GM10248 (cell line): ENCODE measurements around the gene C18orf32.

Source experiments
- CTCF ChIA-PET: fragments of 300-600 bp; sonication (Branson Sonifier 250); formaldehyde crosslinking; extraction: SDS; loops from one replicate; lab custom pipeline; 2021; ENCODE audit warnings: antibody characterized with exemption; lab: Yijun Ruan, JAX
- POLR2A ChIA-PET: fragments of 350-650 bp; sonication (Branson Sonifier 250); formaldehyde crosslinking; extraction: SDS; loops from one replicate; lab custom pipeline; 2020; ENCODE audit warnings: antibody characterized with exemption; lab: Yijun Ruan, JAX
- DNase-seq: peaks from one replicate; pipeline ENCODE4 v3.0.0; 2012; ENCODE audit errors: extremely low spot score
- CTCF ChIP-seq: IDR thresholded peaks from 2 replicates; pipeline ENCODE4 v1.5.1; 2012; ENCODE audit warnings: mild to moderate bottlenecking, low read depth; ENCODE audit errors: extremely low read depth, missing control alignments, control extremely low read depth

Gene C18orf32

GRCh38 chr18:49491857-49492693, 5.0 kb upstream of the C18orf32 start, which contains the start of gene RPL17:
RPL17 (minus strand) TSS chr18:49492465.
- ChIA-PET POLR2A (no interaction called here), CTCF (no interaction called here)

GRCh38 chr18:49491534-49491856, 4.5 kb upstream of the C18orf32 start:
- DNase-seq, result no peak
- TF ChIP-seq CTCF, result no peak
- CTCF ChIA-PET, result no interaction called here
- POLR2A ChIA-PET, result no interaction called here

More at GRCh38 chr18:49491857-49492693, 5.0 kb upstream of the C18orf32 start, which contains the start of gene RPL17:
- DNase-seq, result peak; percentile 93
- no peak for TF ChIP-seq CTCF

DNA sequence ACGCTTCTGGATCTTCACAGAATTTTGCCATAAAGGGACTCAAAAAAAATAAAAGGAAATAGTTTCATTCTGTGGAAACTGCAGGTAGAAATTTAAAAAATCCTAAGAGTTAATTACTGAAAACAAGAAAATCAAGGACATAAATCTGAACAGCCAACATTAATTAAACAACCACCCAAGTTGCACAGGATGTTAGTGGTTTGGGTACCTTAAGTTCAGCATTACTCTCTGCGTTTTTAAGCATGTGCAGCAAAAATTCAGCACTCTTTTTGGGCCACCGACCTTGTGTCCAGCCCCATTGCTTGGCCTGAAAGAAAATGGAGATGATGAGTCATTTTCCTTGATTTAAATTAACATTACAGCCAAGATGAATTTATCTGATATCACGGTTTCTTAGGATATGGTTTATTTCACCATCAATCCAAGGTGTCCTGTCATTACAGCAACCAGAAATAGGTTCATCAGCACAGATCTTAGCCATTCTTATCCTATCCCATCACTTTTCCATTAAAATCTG, 3.3 kb upstream of the C18orf32 start:
- DNase-seq, result no peak
- TF ChIP-seq CTCF, result no peak
- ChIA-PET POLR2A (no interaction called here), CTCF (interaction anchor here (1.2 kb wide), 1 partner anchor 20 kb away, joined by 3 read pairs; no protein-coding TSS in a partner anchor)

DNA sequence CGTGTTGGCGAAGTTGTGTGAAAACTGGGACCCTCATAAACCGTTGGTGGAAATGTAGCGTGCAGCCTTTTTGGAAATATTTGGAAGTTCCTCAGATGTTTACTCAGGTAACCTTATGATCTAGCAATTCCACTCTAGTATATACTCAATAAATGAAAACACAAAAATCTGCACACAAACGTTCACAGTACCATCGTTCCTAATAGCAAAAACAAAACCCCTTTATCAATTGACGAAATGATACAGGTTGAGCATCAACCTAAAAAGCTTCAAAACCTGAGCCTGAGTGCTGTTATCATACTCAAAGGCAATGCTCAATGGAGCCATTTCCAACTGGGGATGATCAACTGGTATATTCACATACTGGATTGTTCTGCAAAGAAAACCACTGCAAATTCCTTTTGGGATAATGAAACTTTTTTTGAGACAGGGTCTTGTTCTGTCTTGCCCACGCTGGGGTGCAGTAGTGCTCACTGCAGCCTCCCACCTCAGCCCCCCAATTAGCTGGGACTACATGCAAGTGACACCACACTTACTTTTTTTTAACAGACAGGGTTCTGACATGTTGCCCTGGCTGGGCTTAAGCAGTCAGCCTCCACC, 777 bp upstream of the C18orf32 start:
- CTCF ChIA-PET, result interaction anchor here (1.0 to 1.8 kb wide), 3 partner anchors 10 to 780 kb away, joined by 3 to 9 read pairs (median 4); no protein-coding TSS in a partner anchor
- DNase-seq, result no peak
- POLR2A ChIA-PET, result interaction anchor here (0.6 to 2.7 kb wide), 5 partner anchors 11 to 535 kb away, joined by 3 to 16 read pairs (median 5); partner anchors contain the start of gene DYM
- TF ChIP-seq CTCF, result no peak

DNA sequence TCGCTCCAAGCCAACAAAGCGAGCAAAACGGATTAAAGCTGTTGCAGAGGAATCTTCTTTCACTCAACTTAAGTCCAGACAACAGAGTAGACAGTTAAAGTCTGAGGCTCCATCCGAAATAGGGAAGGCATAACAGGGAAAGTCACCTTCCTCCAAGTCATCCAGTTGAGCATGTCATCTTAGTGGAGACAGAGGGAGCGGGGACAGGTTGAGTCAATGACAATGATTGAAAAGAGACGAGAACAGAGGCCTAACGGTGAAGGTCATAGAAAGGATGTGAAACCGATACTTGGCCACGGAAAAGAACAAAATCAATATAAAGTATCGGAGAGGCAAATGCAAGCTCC, 455 bp downstream of the C18orf32 start:
- ChIA-PET POLR2A (interaction anchor here (0.5 to 2.7 kb wide), 6 partner anchors 9 to 792 kb away, joined by 3 to 16 read pairs (median 6); partner anchors contain the start of gene DYM), CTCF (interaction anchor here (1.0 to 1.8 kb wide), 5 partner anchors 8 to 782 kb away, joined by 3 to 9 read pairs (median 4); no protein-coding TSS in a partner anchor)
- DNase-seq, result no peak
- no peak for TF ChIP-seq CTCF

DNA sequence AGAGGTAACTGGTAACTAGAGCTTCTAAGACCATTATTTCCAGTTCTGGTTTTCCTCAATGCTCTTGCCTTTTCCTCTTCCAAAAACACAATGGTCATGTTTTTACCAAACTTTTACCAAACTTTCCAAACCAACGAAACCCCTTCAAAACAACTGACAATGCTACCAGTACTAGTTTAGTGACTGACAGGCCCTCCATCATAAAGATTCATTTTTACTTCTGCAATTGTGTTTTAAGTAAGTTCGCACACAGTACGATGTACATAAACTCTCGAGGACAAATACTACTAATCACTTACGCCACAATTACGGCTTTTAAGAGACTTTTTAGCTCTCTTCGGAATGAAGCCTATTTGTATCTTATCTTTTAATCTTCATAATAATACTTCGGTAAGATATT, 900 bp downstream of the C18orf32 start:
- TF ChIP-seq CTCF, result no peak
- ChIA-PET CTCF (interaction anchor here (1.4 to 1.5 kb wide), 3 partner anchors 8 to 40 kb away, joined by 4 to 9 read pairs (median 5); no protein-coding TSS in a partner anchor), POLR2A (interaction anchor here (0.6 to 2.7 kb wide), 2 partner anchors 9 to 793 kb away, joined by 3 to 16 read pairs; no protein-coding TSS in a partner anchor)
- DNase-seq, result no peak
